ENCODE data around the gene VOPP1.

Gene VOPP1

GRCh38 chr7:55498770-55499169 lies 73.5 kb downstream of the VOPP1 start:
- TF ChIP-seq FOXM1 (IDR thresholded peaks at IDR 0.05; ENCODE audit: borderline replicate concordance, low read depth): no peak
- TF ChIP-seq RAD21 (IDR thresholded peaks at IDR 0.05; ENCODE audit: low read depth): no peak
- TF ChIP-seq EP300 (IDR thresholded peaks at IDR 0.05; ENCODE audit: borderline replicate concordance): no peak
- no peak for TF ChIP-seq ZBTB7A (IDR thresholded peaks at IDR 0.05; ENCODE audit: low read depth)
- TF ChIP-seq EGR1 (IDR thresholded peaks at IDR 0.05): no peak
- TF ChIP-seq YY1 (IDR thresholded peaks at IDR 0.05; ENCODE audit: low read depth): no peak
- TF ChIP-seq TCF12 (IDR thresholded peaks at IDR 0.05; ENCODE audit: low read depth): no peak
- no peak for TF ChIP-seq CEBPB (IDR thresholded peaks at IDR 0.05)
- no peak for TF ChIP-seq MAX (IDR thresholded peaks at IDR 0.05)
- TF ChIP-seq CREB1 (IDR thresholded peaks at IDR 0.05; ENCODE audit: low read depth): no peak
- no peak for TF ChIP-seq TEAD4 (IDR thresholded peaks at IDR 0.05)
- no peak for TF ChIP-seq REST (IDR thresholded peaks at IDR 0.05; ENCODE audit: low read depth)
- TF ChIP-seq USF1 (IDR thresholded peaks at IDR 0.05): no peak
- TF ChIP-seq TAF1 (IDR thresholded peaks at IDR 0.05; ENCODE audit: low read depth): no peak
- TF ChIP-seq NFIC (IDR thresholded peaks at IDR 0.05): no peak

- TF ChIP-seq EP300 (IDR thresholded peaks at IDR 0.05; ENCODE audit: borderline replicate concordance): no peak
- no peak for TF ChIP-seq TAF1 (IDR thresholded peaks at IDR 0.05; ENCODE audit: low read depth)
- TF ChIP-seq ZBTB7A (IDR thresholded peaks at IDR 0.05; ENCODE audit: low read depth): no peak
- no peak for TF ChIP-seq REST (IDR thresholded peaks at IDR 0.05; ENCODE audit: low read depth)
- no peak for TF ChIP-seq CREB1 (IDR thresholded peaks at IDR 0.05; ENCODE audit: low read depth)
- TF ChIP-seq TCF12 (IDR thresholded peaks at IDR 0.05; ENCODE audit: low read depth): no peak
- TF ChIP-seq YY1 (IDR thresholded peaks at IDR 0.05; ENCODE audit: low read depth): no peak
- no peak for TF ChIP-seq CEBPB (IDR thresholded peaks at IDR 0.05)
- TF ChIP-seq USF1 (IDR thresholded peaks at IDR 0.05): no peak
- no peak for TF ChIP-seq RAD21 (IDR thresholded peaks at IDR 0.05; ENCODE audit: low read depth)
- TF ChIP-seq NFIC (IDR thresholded peaks at IDR 0.05): no peak
- no peak for TF ChIP-seq MAX (IDR thresholded peaks at IDR 0.05)
- no peak for TF ChIP-seq TEAD4 (IDR thresholded peaks at IDR 0.05)
- TF ChIP-seq EGR1 (IDR thresholded peaks at IDR 0.05): no peak
Measured at GRCh38 chr7:55498142-55498541, 74.2 kb downstream of the VOPP1 start.

- no peak for TF ChIP-seq EP300 (IDR thresholded peaks at IDR 0.05; ENCODE audit: borderline replicate concordance)
- no peak for TF ChIP-seq REST (IDR thresholded peaks at IDR 0.05; ENCODE audit: low read depth)
Measured at GRCh38 chr7:55497521-55497920, 74.8 kb downstream of the VOPP1 start.

GRCh38 chr7:55496906-55497305 lies 75.4 kb downstream of the VOPP1 start:
- TF ChIP-seq REST (IDR thresholded peaks at IDR 0.05; ENCODE audit: low read depth): no peak
- TF ChIP-seq TEAD4 (IDR thresholded peaks at IDR 0.05): no peak
- TF ChIP-seq EP300 (IDR thresholded peaks at IDR 0.05; ENCODE audit: borderline replicate concordance): no peak
- TF ChIP-seq YY1 (IDR thresholded peaks at IDR 0.05; ENCODE audit: low read depth): no peak
- no peak for TF ChIP-seq CREB1 (IDR thresholded peaks at IDR 0.05; ENCODE audit: low read depth)
- no peak for TF ChIP-seq TAF1 (IDR thresholded peaks at IDR 0.05; ENCODE audit: low read depth)
- no peak for TF ChIP-seq TCF12 (IDR thresholded peaks at IDR 0.05; ENCODE audit: low read depth)
- no peak for TF ChIP-seq EGR1 (IDR thresholded peaks at IDR 0.05)
- TF ChIP-seq RAD21 (IDR thresholded peaks at IDR 0.05; ENCODE audit: low read depth): no peak
- TF ChIP-seq CEBPB (IDR thresholded peaks at IDR 0.05): no peak
- TF ChIP-seq MAX (IDR thresholded peaks at IDR 0.05): no peak
- no peak for TF ChIP-seq USF1 (IDR thresholded peaks at IDR 0.05)
- no peak for TF ChIP-seq NFIC (IDR thresholded peaks at IDR 0.05)
- TF ChIP-seq ZBTB7A (IDR thresholded peaks at IDR 0.05; ENCODE audit: low read depth): no peak
- TF ChIP-seq FOXM1 (IDR thresholded peaks at IDR 0.05; ENCODE audit: borderline replicate concordance, low read depth): no peak
